Epithelial cell of esophagus (primary cell): Measurements from ENCODE around the gene TSPAN7.

Experiments used
- DNase-seq: peaks from one replicate; pipeline ENCODE4 v3.0.0; 2010; ENCODE audit warnings: low read depth
- H3K4me3 ChIP-seq: 2 replicates; pipeline ENCODE4 v1.5.1; 2011; ENCODE audit warnings: mild to moderate bottlenecking, low read length, control low read depth
- CTCF ChIP-seq: IDR thresholded peaks from 2 replicates; pipeline ENCODE4 v1.5.1; 2011; ENCODE audit warnings: low read depth, mild to moderate bottlenecking, low read length, control low read depth, inconsistent platforms; ENCODE audit not compliant: insufficient read depth; ENCODE audit errors: missing control alignments

Gene TSPAN7

GRCh38 chrX:38669428-38669827 lies 108.1 kb downstream of the TSPAN7 start:
- DNase-seq: no peak
- no peak for TF ChIP-seq CTCF
- H3K4me3 ChIP-seq: no peak overlapping the region

GRCh38 chrX:38672646-38673045 lies 111.3 kb downstream of the TSPAN7 start:
- no peak for TF ChIP-seq CTCF

GRCh38 chrX:38675856-38676255 lies 114.5 kb downstream of the TSPAN7 start:
- no peak for DNase-seq
- H3K4me3 ChIP-seq: no peak overlapping the region
- TF ChIP-seq CTCF: no peak

More at GRCh38 chrX:38672646-38673045, 111.3 kb downstream of the TSPAN7 start:
- DNase-seq: no peak
- no peak overlapping the region for H3K4me3 ChIP-seq

- no peak overlapping the region for H3K4me3 ChIP-seq
- no peak for TF ChIP-seq CTCF
- no peak for DNase-seq
Measured at GRCh38 chrX:38678183-38678582, 116.8 kb downstream of the TSPAN7 start.

- TF ChIP-seq CTCF: no peak
- no peak overlapping the region for H3K4me3 ChIP-seq
- no peak for DNase-seq
Measured at GRCh38 chrX:38678821-38679220, 117.5 kb downstream of the TSPAN7 start.

- TF ChIP-seq CTCF: no peak
- no peak overlapping the region for H3K4me3 ChIP-seq
- no peak for DNase-seq
Measured at GRCh38 chrX:38679695-38680094, 118.4 kb downstream of the TSPAN7 start.

GRCh38 chrX:38682095-38682494 lies 120.8 kb downstream of the TSPAN7 start:
- TF ChIP-seq CTCF: no peak
- DNase-seq: no peak
- no peak overlapping the region for H3K4me3 ChIP-seq
